Esophagus squamous epithelium (tissue), 5 donors: Measurements from ENCODE around the gene ZNF710. TPM values are rescaled to one million over a fixed set of nuclear protein-coding genes. Genes with fewer than 3 reads are reported as not detected.

Experiments used
- DNase-seq: peaks from one replicate; lab custom pipeline; 2025; lab: John Stamatoyannopoulos, UW
- H3K27ac ChIP-seq, 4 donors: fragments of 200-600 bp; sonication (generic); one replicate each; pipeline ENCODE4 v1.5.1; 2016 to 2019; ENCODE audit warnings: mild to moderate bottlenecking in 1 of 4
- H3K27me3 ChIP-seq, 4 donors: fragments of 200-600 bp; sonication (generic); 1 replicate in 3 of 4; 2 replicates in 1 of 4; pipeline versions ENCODE4 v1.5.1 to v1.6.0; 2017 to 2021; ENCODE audit warnings: antibody characterized with exemption in 1 of 4
- H3K36me3 ChIP-seq, 3 donors: fragments of 200-600 bp; sonication (generic); one replicate each; pipeline ENCODE4 v1.5.1; 2016 to 2019
- H3K4me1 ChIP-seq, 3 donors: fragments of 200-600 bp; sonication (generic); one replicate each; pipeline ENCODE4 v1.5.1; 2017 to 2019
- H3K4me3 ChIP-seq, 4 donors: fragments of 200-600 bp; sonication (generic); 1 replicate in 3 of 4; 2 replicates in 1 of 4; pipeline ENCODE4 v1.5.1; 2016 to 2019; ENCODE audit warnings: mild to moderate bottlenecking in 2 of 4, moderate library complexity in 1 of 4
- H3K9me3 ChIP-seq, 3 donors: fragments of 200-600 bp; sonication (generic); one replicate each; pipeline ENCODE4 v1.5.1; 2016 to 2019
- POLR2A ChIP-seq, 4 donors: fragments of 450-650 bp; IDR thresholded peaks; one replicate each; pipeline ENCODE4 v1.6.1; 2017; ENCODE audit warnings: antibody characterized with exemption in 4 of 4, mild to moderate bottlenecking in 4 of 4, moderate library complexity in 3 of 4
- WGBS, 2 donors: methylation state at CpG; one replicate each; pipeline ENCODE4 v1.1.5; 2018; 5-methylcytosine and 5-hydroxymethylcytosine counted together
- intact Hi-C: fragments of 100-400 bp; cut with DNase I; formaldehyde crosslinking; loops from one replicate; pipeline ENCODE4 v1.15.0; 2022
- total RNA-seq, 4 donors: library from RNA; depleted of rRNA; stranded (reverse); fragments of >200 nt; gene quantifications; one replicate each; pipeline ENCODE4 v1.1.0, GENCODE V29; 2016
- TF ChIP-seq, protein P1 (sequence below), 6 experiments: fragments of 450-650 bp in 4 of 6; fragments of 200-600 bp in 2 of 6; sonication (generic) in 2 of 6; IDR thresholded peaks; one replicate each; pipeline ENCODE4 v1.5.1; 2016 to 2019; ENCODE audit warnings: antibody characterized with exemption in 6 of 6, mild to moderate bottlenecking in 4 of 6, moderate library complexity in 4 of 6
- donor health status: DM: yes; HTN: yes; CAD: no.

ZNF710 gene
- total RNA-seq, 4 donors from 2014 or later, result 15.1 to 27.4 (median 21.4) TPM

DNA sequence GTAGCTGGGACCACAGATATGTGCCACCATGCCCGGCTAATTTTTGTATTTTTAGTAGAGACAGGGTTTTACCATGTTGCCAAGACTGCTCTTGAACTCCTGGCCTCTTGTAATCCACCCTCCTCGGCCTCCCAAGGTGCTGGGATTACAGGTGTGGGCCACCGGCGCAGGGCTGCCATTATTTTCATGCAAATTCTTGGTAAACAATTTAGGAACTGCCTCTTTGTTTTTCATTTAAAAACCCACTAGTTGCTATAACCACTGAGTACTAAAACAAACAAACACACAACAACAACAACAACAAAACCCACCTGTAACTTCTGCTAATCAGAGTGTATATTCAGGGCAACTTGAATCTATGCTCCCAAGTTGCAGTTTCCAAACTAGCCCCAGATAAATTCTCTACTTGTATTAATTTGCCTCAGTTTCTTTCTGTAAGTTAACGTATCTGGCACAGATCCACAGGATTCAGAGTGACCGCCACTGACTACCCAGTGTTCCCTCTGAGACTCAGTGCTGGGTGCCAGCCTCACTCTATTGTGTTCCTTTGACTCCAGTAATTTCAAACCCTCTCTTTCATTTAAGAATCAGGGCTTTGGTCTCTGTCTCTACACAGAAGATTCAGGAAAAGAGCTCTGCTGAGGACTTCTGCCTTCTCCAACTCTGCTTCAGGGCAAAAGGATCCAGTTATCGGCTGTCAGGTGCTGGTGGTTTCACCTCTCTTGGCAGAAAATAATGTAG is 18.6 kb upstream of the ZNF710 start:
- intact Hi-C loops, result no loop called here
- DNase-seq, result no peak
- no peaks in the 10 kb centered on the region for H3K36me3 ChIP-seq
- H3K27me3 ChIP-seq, result no peaks in the 10 kb centered on the region
- H3K27ac ChIP-seq, result no peak overlapping the region
- TF ChIP-seq, protein P1, sequence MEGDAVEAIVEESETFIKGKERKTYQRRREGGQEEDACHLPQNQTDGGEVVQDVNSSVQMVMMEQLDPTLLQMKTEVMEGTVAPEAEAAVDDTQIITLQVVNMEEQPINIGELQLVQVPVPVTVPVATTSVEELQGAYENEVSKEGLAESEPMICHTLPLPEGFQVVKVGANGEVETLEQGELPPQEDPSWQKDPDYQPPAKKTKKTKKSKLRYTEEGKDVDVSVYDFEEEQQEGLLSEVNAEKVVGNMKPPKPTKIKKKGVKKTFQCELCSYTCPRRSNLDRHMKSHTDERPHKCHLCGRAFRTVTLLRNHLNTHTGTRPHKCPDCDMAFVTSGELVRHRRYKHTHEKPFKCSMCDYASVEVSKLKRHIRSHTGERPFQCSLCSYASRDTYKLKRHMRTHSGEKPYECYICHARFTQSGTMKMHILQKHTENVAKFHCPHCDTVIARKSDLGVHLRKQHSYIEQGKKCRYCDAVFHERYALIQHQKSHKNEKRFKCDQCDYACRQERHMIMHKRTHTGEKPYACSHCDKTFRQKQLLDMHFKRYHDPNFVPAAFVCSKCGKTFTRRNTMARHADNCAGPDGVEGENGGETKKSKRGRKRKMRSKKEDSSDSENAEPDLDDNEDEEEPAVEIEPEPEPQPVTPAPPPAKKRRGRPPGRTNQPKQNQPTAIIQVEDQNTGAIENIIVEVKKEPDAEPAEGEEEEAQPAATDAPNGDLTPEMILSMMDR (IDR thresholded peaks at IDR 0.05), result no peak
- no peak for TF ChIP-seq POLR2A (IDR thresholded peaks at IDR 0.05)
- WGBS, 2 donors, result 42 to 57% methylated on average over 7 of the region's 7 CpGs
- peaks cover 0 to 8% (median 6%) of the 10 kb centered on the region in 3 donors for H3K9me3 ChIP-seq
- H3K4me1 ChIP-seq, result no peaks in the 10 kb centered on the region
- H3K4me3 ChIP-seq, result no peak overlapping the region

- H3K4me1 ChIP-seq, result no peaks in the 10 kb centered on the region
- H3K4me3 ChIP-seq, result no peak overlapping the region
- H3K36me3 ChIP-seq, result no peaks in the 10 kb centered on the region
- TF ChIP-seq, protein P1 (IDR thresholded peaks at IDR 0.05), result no peak
- no peak for TF ChIP-seq POLR2A (IDR thresholded peaks at IDR 0.05)
- DNase-seq, result no peak
- H3K27ac ChIP-seq, result no peak overlapping the region
- no peaks in the 10 kb centered on the region for H3K27me3 ChIP-seq
- intact Hi-C loops, result no loop called here
- 79 to 97% methylated on average over 2 of the region's 2 CpGs for WGBS, 2 donors
- H3K9me3 ChIP-seq, result peaks cover 0 to 8% (median 6%) of the 10 kb centered on the region in 3 donors
Observed at GRCh38 chr15:89984001-89984400, 17.1 kb upstream of the ZNF710 start.

DNA sequence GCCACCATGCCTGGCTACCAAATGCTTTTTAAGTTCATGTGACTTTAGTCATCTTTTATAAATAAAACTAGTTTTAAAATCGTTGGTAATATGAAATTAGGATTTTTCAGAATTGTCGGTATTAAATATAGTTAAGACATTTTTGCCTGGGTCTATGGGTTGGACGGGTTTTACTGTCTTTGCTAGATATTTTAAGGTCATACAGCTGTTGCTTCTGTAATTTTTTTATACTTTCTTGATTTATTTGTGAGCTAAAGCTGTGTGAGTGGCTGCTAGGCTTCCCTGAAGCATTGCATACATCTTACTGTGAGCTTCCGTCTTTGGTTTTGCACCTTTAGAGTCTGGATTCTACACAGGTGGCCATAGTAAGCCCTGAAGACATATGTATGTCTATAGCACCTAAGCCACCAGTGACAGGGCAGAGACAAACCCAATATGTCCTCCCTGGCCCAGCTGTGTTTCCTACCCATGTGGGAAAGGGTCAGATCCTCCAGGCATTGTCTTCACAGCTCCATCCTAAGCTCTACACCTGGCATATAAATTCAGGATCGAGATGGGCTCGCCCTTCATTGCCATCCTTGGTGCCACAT is 16.6 kb upstream of the ZNF710 start:
- Histone ChIP-seq H3K27ac (no peak overlapping the region), H3K4me3 (no peak overlapping the region), H3K4me1 (no peaks in the 10 kb centered on the region), H3K36me3 (no peaks in the 10 kb centered on the region), H3K9me3 (peaks cover 0 to 8% (median 6%) of the 10 kb centered on the region in 3 donors), H3K27me3 (no peaks in the 10 kb centered on the region)
- no peak for TF ChIP-seq POLR2A (IDR thresholded peaks at IDR 0.05)
- TF ChIP-seq, protein P1 (IDR thresholded peaks at IDR 0.05), result no peak
- no peak for DNase-seq
- 82 to 83% methylated on average over 6 of the region's 6 CpGs for WGBS, 2 donors
- intact Hi-C loops, result no loop called here

DNA sequence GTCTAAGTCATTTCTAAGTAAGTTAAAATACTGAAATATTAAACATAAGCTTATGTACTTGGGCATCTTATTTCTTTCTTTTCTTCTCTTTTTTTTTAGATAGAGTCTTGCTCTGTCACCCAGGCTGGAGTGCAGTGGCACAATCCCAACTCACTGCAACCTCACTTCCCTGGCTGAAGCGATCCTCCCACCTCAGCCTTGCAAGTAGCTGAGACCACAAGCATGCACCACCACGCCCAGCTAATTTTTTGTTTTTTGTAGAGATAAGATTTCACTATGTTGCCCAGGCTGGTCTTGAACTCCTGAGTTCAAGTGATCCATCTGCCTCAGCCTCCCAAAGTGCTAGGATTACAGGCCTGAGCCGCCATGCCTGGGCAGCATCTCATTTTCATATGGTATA is 16.0 kb upstream of the ZNF710 start:
- intact Hi-C loops, result no loop called here
- Histone ChIP-seq H3K4me1 (no peaks in the 10 kb centered on the region), H3K27ac (no peak overlapping the region), H3K36me3 (no peaks in the 10 kb centered on the region), H3K9me3 (peaks cover 0 to 8% (median 6%) of the 10 kb centered on the region in 3 donors), H3K4me3 (no peak overlapping the region), H3K27me3 (no peaks in the 10 kb centered on the region)
- 82 to 86% methylated on average over 3 of the region's 3 CpGs for WGBS, 2 donors
- TF ChIP-seq, protein P1 (IDR thresholded peaks at IDR 0.05), result no peak
- TF ChIP-seq POLR2A (IDR thresholded peaks at IDR 0.05), result no peak
- no peak for DNase-seq

- no peak for TF ChIP-seq POLR2A (IDR thresholded peaks at IDR 0.05)
- TF ChIP-seq, protein P1 (IDR thresholded peaks at IDR 0.05), result no peak
- DNase-seq, result no peak
- Histone ChIP-seq H3K27ac (no peak overlapping the region), H3K4me3 (no peak overlapping the region), H3K36me3 (no peaks in the 10 kb centered on the region), H3K9me3 (no peaks in the 10 kb centered on the region), H3K4me1 (no peaks in the 10 kb centered on the region), H3K27me3 (no peaks in the 10 kb centered on the region)
- 66 to 70% methylated on average over 4 of the region's 4 CpGs for WGBS, 2 donors
- intact Hi-C loops, result no loop called here
Observed at GRCh38 chr15:89991312-89991711, 9.8 kb upstream of the ZNF710 start.
